K562 (cell line): Measurements from ENCODE around the gene CDC37. TPM values are rescaled to one million over a fixed set of nuclear protein-coding genes. Genes with fewer than 3 reads are reported as not detected.
A peak's percentile ranks its signal among the peaks of the same experiment; 100 is the strongest.

Experiments
- ATF7 ChIP-seq: fragments of 450-650 bp; IDR thresholded peaks from 2 replicates; pipeline ENCODE4 v1.7.1; 2014; ENCODE audit warnings: mild to moderate bottlenecking, moderate library complexity
- C11orf30 ChIP-seq: fragments of 450-650 bp; IDR thresholded peaks from 2 replicates; pipeline ENCODE4 v1.6.1; 2016; ENCODE audit warnings: low read depth, mild to moderate bottlenecking
- CCAR2 ChIP-seq: fragments of 200-400 bp; formaldehyde crosslinking; IDR thresholded peaks from 2 replicates; pipeline ENCODE4 v1.6.1; 2017; ENCODE audit warnings: mild to moderate bottlenecking, low read depth, low read length
- E2F6 ChIP-seq, 2 experiments: IDR thresholded peaks; 2 replicates each; pipeline ENCODE4 v1.6.1; 2011; ENCODE audit warnings: borderline replicate concordance in 1 of 2, control low read depth in 1 of 2, low read depth in 1 of 2, low read length in 1 of 2, mild to moderate bottlenecking in 1 of 2, mixed read lengths in 1 of 2, moderate library complexity in 1 of 2; ENCODE audit not compliant: insufficient read depth in 1 of 2, insufficient read length in 1 of 2, poor library complexity in 1 of 2, severe bottlenecking in 1 of 2; ENCODE audit errors: extremely low read depth in 1 of 2
- FOXK2 ChIP-seq, 2 experiments: fragments of 450-650 bp; IDR thresholded peaks in 1 of 2; conservative IDR thresholded peaks in 1 of 2; 2 replicates each; pipeline ENCODE4 v1.6.1; 2016; ENCODE audit warnings: low read depth in 2 of 2, mild to moderate bottlenecking in 1 of 2
- FOXP1 ChIP-seq: sonication (generic); formaldehyde crosslinking; IDR thresholded peaks from 2 replicates; pipeline ENCODE4 v1.8.0; 2022; ENCODE audit warnings: mild to moderate bottlenecking, missing genetic modification reagents
- GABPB1 ChIP-seq: sonication (generic); formaldehyde crosslinking; IDR thresholded peaks from 2 replicates; pipeline ENCODE4 v1.8.0; 2022; ENCODE audit warnings: mild to moderate bottlenecking, missing genetic modification reagents
- HMGN3 ChIP-seq: IDR thresholded peaks from 2 replicates; pipeline ENCODE4 v1.6.1; 2011; ENCODE audit warnings: borderline replicate concordance, low read depth, mild to moderate bottlenecking, mixed read lengths, low read length; ENCODE audit not compliant: insufficient read length; ENCODE audit errors: extremely low read depth
- HNRNPLL ChIP-seq: fragments of 200-400 bp; formaldehyde crosslinking; IDR thresholded peaks from 2 replicates; pipeline ENCODE4 v1.6.1; 2017; ENCODE audit warnings: low read length, low read depth, mild to moderate bottlenecking; ENCODE audit not compliant: poor library complexity, severe bottlenecking
- L3MBTL2 ChIP-seq: fragments of 450-650 bp; IDR thresholded peaks from 2 replicates; pipeline ENCODE4 v1.6.1; 2016; ENCODE audit warnings: mild to moderate bottlenecking, moderate library complexity
- MEIS2 ChIP-seq: fragments of 450-650 bp; IDR thresholded peaks from 2 replicates; pipeline ENCODE4 v1.6.1; 2014; ENCODE audit warnings: mild to moderate bottlenecking; ENCODE audit not compliant: partially characterized antibody
- MYC ChIP-seq, 2 experiments: fragments of 250-450 bp in 1 of 2; sonication (Bioruptor Pico) in 1 of 2; IDR thresholded peaks; 2 replicates each; pipeline versions ENCODE4 v1.5.1 to v1.6.1; 2012 to 2021; ENCODE audit warnings: low read depth in 2 of 2, borderline replicate concordance in 1 of 2, improper control_type of control experiment in 1 of 2, low read length in 1 of 2, mild to moderate bottlenecking in 1 of 2, moderate library complexity in 1 of 2
- NR2C1 ChIP-seq, 2 experiments: fragments of 450-650 bp; IDR thresholded peaks; 2 replicates each; pipeline ENCODE4 v1.6.1; 2017; ENCODE audit warnings: mild to moderate bottlenecking in 2 of 2, antibody characterized with exemption in 1 of 2, inconsistent platforms in 1 of 2, missing compliant biosample characterization in 1 of 2, missing genetic modification characterization in 1 of 2
- POLR2G ChIP-seq: fragments of 200-400 bp; formaldehyde crosslinking; IDR thresholded peaks from 2 replicates; pipeline ENCODE4 v1.6.1; 2017; ENCODE audit warnings: low read depth, mild to moderate bottlenecking, antibody characterized with exemption, low read length, moderate library complexity
- SMAD4 ChIP-seq: fragments of 250-450 bp; sonication (Bioruptor Pico); conservative IDR thresholded peaks from 2 replicates; pipeline ENCODE4 v1.8.0; 2021; ENCODE audit warnings: inconsistent platforms, mild to moderate bottlenecking, moderate library complexity
- SRF ChIP-seq, 2 experiments: fragments of 250-450, 450-650 bp in 1 of 2; sonication (Bioruptor Pico) in 1 of 2; sonication (generic) in 1 of 2; formaldehyde crosslinking; IDR thresholded peaks; 2 replicates each; pipeline versions ENCODE4 v1.5.0 to v1.5.1; 2020 to 2022; ENCODE audit warnings: mild to moderate bottlenecking in 1 of 2, missing genetic modification reagents in 1 of 2
- TBL1XR1 ChIP-seq, 2 experiments: IDR thresholded peaks; 2 replicates each; pipeline ENCODE4 v1.6.1; 2012; ENCODE audit warnings: improper control_type of control experiment in 2 of 2, low read length in 2 of 2, mild to moderate bottlenecking in 1 of 2
- XRCC5 ChIP-seq: fragments of 200-400 bp; formaldehyde crosslinking; IDR thresholded peaks from 2 replicates; pipeline ENCODE4 v1.6.1; 2017; ENCODE audit warnings: low read depth, mild to moderate bottlenecking, low read length
- ZBTB12 ChIP-seq: fragments of 250-450 bp; sonication (Bioruptor Pico); IDR thresholded peaks from 2 replicates; pipeline ENCODE4 v1.4.0; 2020
- ZNF639 ChIP-seq, 2 experiments: fragments of 200-800 bp in 1 of 2; sonication (Bioruptor generic) in 1 of 2; sonication (generic) in 1 of 2; formaldehyde crosslinking in 1 of 2; IDR thresholded peaks in 1 of 2; conservative IDR thresholded peaks in 1 of 2; 2 replicates each; pipeline versions ENCODE4 v1.5.0 to v1.6.1; 2016 to 2020; ENCODE audit warnings: missing compliant biosample characterization in 1 of 2, missing genetic modification characterization in 1 of 2, missing genetic modification reagents in 1 of 2
- polyA plus RNA-seq, 8 experiments: library from polyadenylated mRNA; depleted of rRNA in 4 of 8; stranded (reverse) in 5 of 8; unstranded in 3 of 8; fragments of >200 nt; fragmentation: Nextera tagmentation in 2 of 8; fragmentation: Illumina TruSeq in 1 of 8; extraction: Ambion mirVana in 2 of 8; extraction: Trizol in 1 of 8; gene quantifications; 2 replicates each; pipeline versions ENCODE4 v1.2.1 to v1.2.3, GENCODE V29; 2011 to 2014; ENCODE audit warnings: inconsistent platforms in 1 of 8, missing spikeins in 1 of 8
- total RNA-seq, 7 experiments: library from RNA; depleted of rRNA in 6 of 7; stranded (reverse); fragments of >200 nt in 6 of 7; fragmentation: Illumina TruSeq in 2 of 7; extraction: Trizol in 2 of 7; gene quantifications; 2 replicates each; pipeline versions ENCODE4 v1.2.1 to v1.2.3, GENCODE V29; 2011 to 2021; ENCODE audit warnings: low replicate concordance in 1 of 7

CDC37 gene
- total and polyA plus RNA-seq, 9 of the 15 experiments (the other 6 are each of a cell fraction or from before 2014, with no cell fraction given) = 6.6 to 538 (median 227) TPM

GRCh38 chr19:10403137-10404021 lies at the start of gene CDC37 (continued):
- TF ChIP-seq HMGN3 (peak; percentile 35), CCAR2 (no peak), GABPB1 (CRISPR knock-in tag) (peak; percentile 95), TBL1XR1 (IDR thresholded peaks at IDR 0.05; ENCODE audit: low read length in 2 of 2) (peak in 1 of 2 experiments; percentile 56; a peak in 2 of 4 replicates), ATF7 (peak; percentile 97), HNRNPLL (peak; percentile 91), POLR2G (peak; percentile 96), ZBTB12 (CRISPR knock-in tag) (peak; percentile 86), FOXK2 (conservative IDR thresholded peaks at IDR 0.05 in 1 of 2, IDR thresholded peaks at IDR 0.05 in 1 of 2; ENCODE audit: low read depth in 2 of 2) (peak in 1 of 2 experiments; percentile 55; a peak in 2 of 4 replicates), L3MBTL2 (peak; percentile 28; the same call in 1 of the 2 replicates), SMAD4 (CRISPR knock-in tag) (no peak), XRCC5 (no peak), SRF (CRISPR knock-in tag; IDR thresholded peaks at IDR 0.05) (0 out of 4 replicates have a peak, but pooled peaks of 1 of the 2 experiments have one; percentile 42), ZNF639 (CRISPR knock-in tag; conservative IDR thresholded peaks at IDR 0.05 in 1 of 2, IDR thresholded peaks at IDR 0.05 in 1 of 2) (peak in 1 of 2 experiments; percentile 2; a peak in 1 of 4 replicates), NR2C1 (IDR thresholded peaks at IDR 0.05) (no peak), NR2C1 (tag; IDR thresholded peaks at IDR 0.05) (no peak), FOXP1 (CRISPR knock-in tag) (peak; percentile 14; the same call in 1 of the 2 replicates), MEIS2 (no peak), E2F6 (IDR thresholded peaks at IDR 0.05; ENCODE audit: borderline replicate concordance in 1 of 2, extremely low read depth in 1 of 2, insufficient read depth in 1 of 2, insufficient read length in 1 of 2, low read depth in 1 of 2, low read length in 1 of 2, poor library complexity in 1 of 2, severe bottlenecking in 1 of 2) (peak; percentile 32 to 60), C11orf30 (peak; percentile 49), MYC (IDR thresholded peaks at IDR 0.05; ENCODE audit: low read depth, low read length) (peak; percentile 54), MYC (CRISPR knock-in tag; IDR thresholded peaks at IDR 0.05; ENCODE audit: borderline replicate concordance, low read depth) (0 out of 2 replicates have a peak, but pooled peaks have one; percentile 36)
